ENCODE results near the gene SLC12A3. TPM values are rescaled to one million over a fixed set of nuclear protein-coding genes. Genes with fewer than 3 reads are reported as not detected.

The SLC12A3 gene
- total RNA-seq, 6 experiments from 2014 or later = not detected

DNA sequence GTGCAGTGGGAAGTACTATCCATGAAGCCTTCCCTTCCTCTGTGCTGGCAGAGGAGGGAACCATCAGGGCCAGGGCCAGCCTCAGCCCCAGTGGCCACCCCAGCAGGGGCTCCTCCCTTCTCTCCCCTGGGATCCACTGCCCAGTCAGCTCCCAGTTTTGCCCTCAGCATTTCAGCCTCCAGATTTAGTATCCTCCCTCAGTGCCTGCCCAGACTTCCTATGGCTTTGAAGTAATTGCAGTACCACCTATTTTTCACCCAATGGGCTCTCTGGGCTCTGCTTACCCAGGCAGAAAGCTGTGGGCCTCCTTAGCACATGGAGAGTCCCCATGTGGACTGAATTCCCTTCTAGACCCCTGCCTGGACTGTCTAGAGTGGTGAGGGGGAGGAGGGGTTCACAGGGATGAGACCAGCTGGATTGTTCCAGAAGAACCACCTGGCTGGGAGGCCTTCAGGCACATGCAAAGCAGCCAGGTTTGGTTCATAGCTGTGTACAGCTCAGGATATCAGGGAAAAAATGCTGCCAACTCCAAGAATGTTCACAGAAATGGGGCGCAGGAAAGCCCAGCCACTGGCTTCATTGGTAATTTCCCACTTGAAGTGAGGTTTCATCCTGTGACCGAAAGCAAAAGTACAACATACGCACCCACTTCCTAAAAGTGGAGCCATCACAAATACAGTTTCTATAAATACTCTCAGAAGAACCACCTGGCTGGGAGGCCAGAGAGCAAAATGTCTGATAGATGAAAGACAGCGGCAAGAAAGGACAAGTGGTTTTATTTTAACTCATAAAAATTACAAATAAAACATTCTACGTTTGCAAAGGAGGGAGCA lies 51.8 kb downstream of the SLC12A3 start:
- Mint-ChIP-seq H3K27me3 (ENCODE audit: insufficient read depth) (peaks cover 17% of the 10 kb centered on the region), H3K27ac (no peak overlapping the region), H3K4me3 (no peak overlapping the region), H3K36me3 (ENCODE audit: low read depth) (no peaks in the 10 kb centered on the region), H3K9me3 (no peaks in the 10 kb centered on the region), H3K4me1 (ENCODE audit: low read depth) (peaks cover 21% of the 10 kb centered on the region)
- no peak for TF ChIP-seq CTCF (IDR thresholded peaks at IDR 0.05)
- no peak for DNase-seq

GRCh38 chr16:56918467-56919012 lies 53.5 kb downstream of the SLC12A3 start:
- Mint-ChIP-seq H3K27ac (no peak overlapping the region), H3K4me3 (no peak overlapping the region), H3K36me3 (ENCODE audit: low read depth) (no peaks in the 10 kb centered on the region), H3K4me1 (ENCODE audit: low read depth) (peaks cover 3% of the 10 kb centered on the region), H3K9me3 (no peaks in the 10 kb centered on the region), H3K27me3 (ENCODE audit: insufficient read depth) (peaks cover 26% of the 10 kb centered on the region)
- DNase-seq = no peak
- no peak for TF ChIP-seq CTCF (IDR thresholded peaks at IDR 0.05)

DNA sequence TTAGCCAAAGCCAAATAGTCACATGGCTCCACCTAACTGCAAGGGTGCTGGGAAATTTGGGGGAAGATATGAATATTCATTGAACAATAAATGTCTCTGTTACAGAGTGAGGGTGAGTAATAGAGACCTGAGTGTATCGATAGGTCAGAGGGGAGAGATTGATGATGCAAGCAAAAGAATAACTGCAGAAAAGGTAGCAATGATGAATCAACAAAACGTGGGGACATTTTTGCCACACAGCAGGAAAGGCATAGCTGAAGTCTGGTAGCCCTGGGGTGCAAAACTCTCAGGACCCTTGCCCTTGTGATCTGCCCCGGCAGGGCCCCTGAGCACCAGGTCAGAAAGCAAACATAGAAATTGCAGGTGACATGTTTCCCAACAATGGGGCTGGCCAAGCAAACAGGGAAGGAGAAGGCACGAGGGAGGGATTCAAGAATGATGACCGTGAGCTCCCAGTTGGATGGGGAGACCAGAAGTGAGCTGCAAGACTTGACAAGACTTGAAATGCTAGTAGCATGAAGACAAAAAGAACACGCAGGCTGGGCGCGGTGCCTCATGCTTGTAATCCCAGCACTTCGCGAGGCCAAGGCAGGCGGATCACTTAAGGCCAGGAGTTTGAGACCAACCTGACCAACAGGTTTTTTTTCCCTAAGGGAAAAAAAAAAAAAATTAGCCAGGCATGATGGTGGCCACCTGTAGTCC lies 54.2 kb downstream of the SLC12A3 start:
- Mint-ChIP-seq H3K27me3 (ENCODE audit: insufficient read depth) (peaks cover 26% of the 10 kb centered on the region), H3K4me3 (no peak overlapping the region), H3K27ac (no peak overlapping the region), H3K9me3 (no peaks in the 10 kb centered on the region), H3K36me3 (ENCODE audit: low read depth) (no peaks in the 10 kb centered on the region), H3K4me1 (ENCODE audit: low read depth) (no peaks in the 10 kb centered on the region)
- TF ChIP-seq CTCF (IDR thresholded peaks at IDR 0.05) = no peak
- DNase-seq = no peak

- H3K36me3 Mint-ChIP-seq (ENCODE audit: low read depth) = no peaks in the 10 kb centered on the region
Observed at GRCh38 chr16:56921571-56921970, 56.6 kb downstream of the SLC12A3 start.

More at GRCh38 chr16:56921571-56921970, 56.6 kb downstream of the SLC12A3 start:
- Mint-ChIP-seq H3K4me1 (ENCODE audit: low read depth) (no peaks in the 10 kb centered on the region), H3K27me3 (ENCODE audit: insufficient read depth) (peaks cover 24% of the 10 kb centered on the region), H3K9me3 (no peaks in the 10 kb centered on the region), H3K4me3 (no peak overlapping the region), H3K27ac (no peak overlapping the region)
- TF ChIP-seq CTCF (IDR thresholded peaks at IDR 0.05) = no peak
- no peak for DNase-seq
